ENCODE results near the gene CELSR1.
A peak's percentile ranks its signal among the peaks of the same experiment; 100 is the strongest.
"Not testable (repeated sequence)": the region's sequence is repeated elsewhere in the genome, so short reads cannot be mapped to it uniquely, and the experiment has no call there.

Gene CELSR1

DNA sequence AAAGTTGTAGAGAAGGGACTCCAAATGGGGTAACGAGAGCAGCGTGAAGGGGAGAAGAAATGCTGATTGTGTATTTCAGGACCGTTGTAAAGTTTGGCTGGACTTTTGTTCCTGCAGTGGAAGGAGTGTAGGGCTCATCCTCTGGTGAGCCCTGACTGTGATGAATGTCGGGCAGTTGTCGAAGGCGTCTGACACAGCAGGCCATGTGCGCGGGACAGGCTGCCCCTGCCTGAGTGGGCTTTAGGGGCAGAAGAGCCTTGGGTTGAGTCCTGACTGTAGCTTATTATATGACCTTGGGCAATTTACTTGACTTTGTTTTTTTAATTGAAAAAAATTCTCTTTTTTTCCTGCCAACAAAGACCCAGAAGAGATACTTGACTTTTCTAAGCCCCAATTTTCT lies 198.8 kb downstream of the CELSR1 start:
- no peak for DNase-seq

DNA sequence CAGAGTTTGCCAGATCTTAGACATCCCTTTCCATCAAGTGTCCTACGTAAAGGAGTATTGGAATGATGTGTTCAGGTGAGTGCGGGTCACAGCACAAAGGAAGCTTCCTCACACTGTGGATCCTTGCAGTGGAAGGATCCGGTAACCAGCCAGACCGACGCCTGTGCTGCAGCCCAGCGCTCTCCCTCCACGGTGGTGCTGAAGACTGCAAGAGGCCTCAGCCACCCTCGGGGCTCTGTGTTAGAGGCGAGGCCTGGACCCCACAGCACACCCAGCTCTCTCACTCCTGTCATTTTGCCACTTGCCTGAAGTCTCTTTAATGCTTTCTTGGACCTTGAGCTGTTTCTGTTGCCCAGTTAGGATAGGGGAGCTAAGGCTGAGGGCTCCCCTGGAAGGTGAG lies 199.6 kb downstream of the CELSR1 start:
- DNase-seq = no peak

DNA sequence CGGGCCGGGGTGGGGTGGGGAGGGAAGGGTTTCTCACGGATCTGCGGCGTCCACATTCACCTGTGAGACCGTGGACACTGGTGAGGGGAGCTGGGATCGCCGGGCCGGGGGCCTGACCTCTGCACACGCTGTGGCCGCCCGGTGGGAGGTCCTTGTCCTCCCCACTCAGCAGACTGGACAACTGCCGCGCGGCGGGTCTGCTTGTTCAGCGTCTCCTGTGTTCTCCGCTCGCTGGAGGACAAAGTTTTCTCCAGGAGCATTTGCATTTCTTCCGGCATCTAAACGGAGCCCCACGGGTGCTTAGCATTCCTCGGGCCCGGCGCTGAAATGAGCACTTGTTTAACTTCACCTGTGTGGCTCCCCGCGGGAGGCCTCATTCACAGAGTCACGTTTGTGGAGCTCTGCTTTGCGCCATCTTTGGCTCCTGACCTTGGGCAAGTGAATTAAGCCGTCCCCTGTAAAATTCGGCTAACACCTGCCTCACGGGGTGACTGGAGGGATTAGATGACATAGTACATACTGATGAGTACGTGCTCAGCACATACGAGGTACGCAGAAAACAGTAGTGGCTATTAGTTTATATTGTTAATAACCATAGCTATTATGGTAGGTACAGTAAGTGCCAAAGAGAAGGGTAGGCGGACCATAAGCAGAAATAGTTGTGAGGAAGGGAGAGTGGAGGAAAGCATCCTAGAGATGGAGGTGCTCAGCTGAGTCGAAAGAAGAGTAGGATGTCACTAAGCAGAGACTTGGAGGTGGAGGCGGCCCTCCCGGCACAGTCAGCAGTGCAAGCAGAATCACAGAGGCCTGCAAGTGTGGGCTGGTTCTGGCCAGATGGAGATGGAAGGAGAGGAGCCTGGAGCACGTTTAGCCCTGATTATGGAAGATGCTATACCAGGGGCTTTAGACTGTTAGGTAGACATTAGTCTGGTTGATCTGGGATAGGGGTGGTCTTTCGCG lies 201.0 kb downstream of the CELSR1 start:
- DNase-seq = no peak

DNA sequence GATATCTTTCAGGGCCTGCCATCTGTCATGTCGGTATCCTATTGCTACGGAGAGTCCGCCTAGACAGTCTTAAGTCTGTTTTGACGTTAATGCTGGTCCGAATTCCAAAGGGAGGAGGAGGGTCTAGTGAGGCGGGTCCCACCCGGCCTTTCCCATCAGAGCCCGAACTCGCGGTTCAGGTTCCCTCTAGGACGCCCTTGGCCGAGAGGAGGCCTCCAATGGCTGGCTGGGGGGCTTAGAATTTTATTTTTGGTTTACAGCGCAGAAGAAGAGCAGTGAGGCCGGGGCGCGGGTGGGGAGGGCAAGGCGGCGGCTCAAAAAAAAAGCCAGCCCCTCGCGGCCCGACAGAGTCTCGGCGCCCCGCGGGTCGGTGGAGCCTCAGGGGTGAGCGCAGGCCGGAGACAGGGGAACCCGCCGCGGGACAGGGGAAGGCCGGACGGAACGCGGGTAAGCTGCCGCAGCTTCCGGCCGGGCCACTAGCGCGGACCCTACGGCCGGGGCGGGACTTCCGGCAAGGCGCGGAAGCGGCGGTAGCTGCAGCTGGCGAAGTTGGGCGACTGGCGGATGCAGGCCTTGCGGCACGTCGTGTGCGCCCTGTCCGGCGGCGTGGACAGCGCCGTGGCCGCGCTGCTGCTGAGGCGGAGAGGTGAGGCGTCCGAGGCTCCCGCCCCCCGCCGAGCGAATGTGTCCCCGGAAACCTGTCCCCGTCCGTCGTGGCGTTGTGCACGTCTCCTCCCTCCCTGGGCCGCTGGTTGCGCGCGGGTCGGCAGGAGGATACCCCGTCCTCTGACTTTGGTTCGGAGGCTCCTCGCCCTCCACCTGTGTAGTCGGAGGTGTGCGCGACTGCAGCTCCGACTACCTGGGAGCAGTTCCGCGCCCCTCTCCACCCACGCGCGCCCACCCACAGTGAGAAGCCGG lies 202.0 kb downstream of the CELSR1 start, which contains the start of gene TRMU:
TSS of gene TRMU (plus strand) at position 514 of the 918 bp plus-strand sequence. CDS start at position 565, 51 bp downstream.
- DNase-seq = peak; percentile 72

DNA sequence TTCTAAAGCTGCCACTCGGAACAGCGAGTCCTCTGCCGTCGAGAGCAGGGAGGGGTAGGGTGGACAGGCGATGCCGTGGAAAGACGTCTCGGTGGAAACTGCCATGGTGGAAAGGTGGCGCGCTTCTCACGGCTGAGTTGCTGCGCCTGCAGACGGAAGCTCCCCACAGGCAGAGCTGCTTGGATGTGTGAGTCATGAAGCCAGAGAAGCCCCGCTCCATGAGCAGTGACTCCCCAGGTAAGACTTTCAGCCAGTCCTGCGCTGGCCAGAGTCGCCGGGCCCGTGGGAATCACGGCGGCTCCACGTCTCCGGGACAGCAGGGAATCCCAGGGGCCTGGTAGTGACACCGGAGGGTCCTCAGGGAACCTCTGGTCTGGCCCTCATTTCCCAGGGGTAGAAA lies 205.9 kb downstream of the CELSR1 start:
- DNase-seq = no peak

DNA sequence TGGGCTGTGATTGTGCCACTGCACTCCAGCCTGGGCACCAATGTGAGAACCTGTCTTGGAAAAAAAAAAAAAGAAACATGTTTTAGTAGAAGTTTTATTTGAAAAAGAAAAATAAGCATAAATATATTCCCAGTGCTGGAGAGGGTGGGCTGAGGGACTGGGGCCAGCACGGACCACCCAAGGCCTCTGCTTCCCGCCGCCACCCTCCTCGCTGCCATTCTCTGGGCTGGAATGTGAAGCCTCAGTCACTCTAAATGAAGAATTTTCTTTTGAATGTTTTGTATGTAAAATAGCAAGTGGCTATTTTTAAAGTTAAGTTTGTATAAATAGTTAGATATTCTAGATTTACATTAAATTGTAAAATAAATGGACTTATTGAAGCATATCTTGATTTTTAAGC lies 207.0 kb downstream of the CELSR1 start:
- no peak for DNase-seq

DNA sequence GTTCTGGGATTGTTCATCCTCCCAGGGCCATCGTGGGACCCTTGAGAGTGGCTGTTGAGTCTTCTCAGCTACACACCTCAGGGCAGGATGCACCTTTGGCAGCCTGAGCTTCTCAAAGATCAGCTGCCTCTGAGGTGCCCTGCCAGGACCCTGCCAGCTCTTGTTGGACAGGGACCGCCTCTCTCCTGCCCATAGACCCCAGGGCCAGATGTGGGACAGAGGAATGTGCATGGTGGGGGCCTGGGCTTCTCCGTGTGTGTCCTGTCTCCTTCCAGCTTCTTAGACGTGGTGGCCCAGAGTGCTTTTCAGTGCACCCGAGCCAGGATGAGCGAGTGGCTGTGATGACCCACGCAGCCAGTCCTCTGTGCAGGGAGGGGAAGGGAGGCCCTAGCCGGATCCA lies 207.8 kb downstream of the CELSR1 start:
- no peak for DNase-seq

DNA sequence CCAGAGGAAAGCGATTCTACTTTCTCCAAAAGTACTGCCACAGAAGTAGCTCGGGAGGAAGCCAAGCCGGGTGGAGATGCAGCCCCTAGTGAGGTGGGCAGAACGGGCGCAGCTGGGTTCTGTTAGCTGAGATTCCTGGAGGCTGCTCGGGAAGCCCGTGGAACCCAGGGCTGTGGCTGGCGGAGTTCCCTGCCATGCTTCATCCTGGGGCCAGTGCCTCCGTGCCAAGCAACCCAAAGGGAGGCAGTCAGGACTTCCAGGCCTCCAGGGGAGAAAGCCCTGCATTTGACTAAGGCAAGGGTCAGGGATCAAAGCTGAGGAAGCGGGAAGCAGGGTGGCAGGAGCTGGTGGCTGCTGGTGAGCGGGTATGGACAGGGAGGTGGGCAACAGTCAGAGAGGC lies 208.6 kb downstream of the CELSR1 start:
- no peak for DNase-seq

DNA sequence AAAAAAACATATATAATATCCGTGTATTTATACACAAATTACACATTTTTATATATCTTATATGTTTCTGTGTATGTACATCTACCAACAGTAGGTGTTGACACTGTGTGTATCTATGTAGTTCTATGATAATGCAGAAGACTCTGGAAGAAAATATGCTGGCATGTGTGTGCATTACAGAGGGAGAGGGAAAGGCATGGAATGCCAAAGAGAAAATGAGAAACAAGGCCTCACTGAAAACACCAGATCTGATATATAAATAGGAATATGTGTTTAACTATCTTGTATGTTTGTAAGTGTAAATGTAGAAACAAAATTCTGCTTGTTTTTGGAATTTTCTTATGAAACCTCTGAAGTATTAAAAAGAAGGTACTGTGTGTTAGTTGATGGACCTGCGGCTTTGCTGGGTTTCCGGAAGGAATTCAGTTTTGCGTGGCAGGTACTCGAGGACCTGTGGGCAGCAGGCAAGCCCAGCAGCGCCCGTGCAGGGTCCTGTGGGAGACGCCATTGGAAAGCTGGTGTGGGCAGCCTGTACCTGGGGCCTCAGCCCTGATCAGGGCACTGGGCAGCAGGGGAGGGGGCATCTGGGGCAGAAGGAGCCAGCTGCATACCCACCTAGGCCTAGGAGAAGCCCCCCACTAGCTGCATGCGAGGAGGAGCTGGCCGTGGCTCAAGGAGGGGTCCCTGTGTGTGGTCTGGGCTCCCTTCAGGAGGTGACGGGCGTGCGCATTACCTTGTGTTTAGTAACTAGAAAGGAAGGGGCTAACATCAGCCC lies 209.5 kb downstream of the CELSR1 start:
- no peak for DNase-seq

DNA sequence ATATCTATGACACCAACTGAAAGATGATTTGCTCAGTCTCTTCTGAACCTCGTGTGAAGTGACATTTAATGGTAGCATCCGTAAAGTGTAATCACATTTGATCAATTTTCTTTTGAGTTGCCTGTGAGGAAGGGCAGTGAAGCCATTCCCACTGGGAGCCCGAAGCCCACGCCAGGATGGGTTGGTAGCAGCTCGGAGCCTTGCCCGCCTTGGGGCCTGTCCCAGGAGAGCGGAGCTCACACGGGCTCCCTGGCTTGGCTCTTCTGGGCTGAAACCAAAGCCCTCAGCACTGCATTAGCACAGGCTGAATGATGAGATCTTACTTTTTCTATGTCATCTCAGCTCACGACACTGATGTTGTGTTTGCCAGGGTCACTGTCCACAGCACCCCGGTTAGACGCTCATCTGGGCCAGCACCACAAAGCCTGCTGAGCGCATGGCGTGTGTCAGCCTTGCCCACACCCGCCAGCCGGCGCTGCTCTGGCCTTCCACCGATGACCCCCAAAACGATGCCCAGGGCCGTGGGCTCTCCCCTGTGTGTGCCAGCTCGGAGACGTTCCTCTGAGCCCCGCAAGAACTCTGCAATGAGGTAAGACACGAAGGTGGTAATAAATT lies 211.2 kb downstream of the CELSR1 start:
- no peak for DNase-seq

DNA sequence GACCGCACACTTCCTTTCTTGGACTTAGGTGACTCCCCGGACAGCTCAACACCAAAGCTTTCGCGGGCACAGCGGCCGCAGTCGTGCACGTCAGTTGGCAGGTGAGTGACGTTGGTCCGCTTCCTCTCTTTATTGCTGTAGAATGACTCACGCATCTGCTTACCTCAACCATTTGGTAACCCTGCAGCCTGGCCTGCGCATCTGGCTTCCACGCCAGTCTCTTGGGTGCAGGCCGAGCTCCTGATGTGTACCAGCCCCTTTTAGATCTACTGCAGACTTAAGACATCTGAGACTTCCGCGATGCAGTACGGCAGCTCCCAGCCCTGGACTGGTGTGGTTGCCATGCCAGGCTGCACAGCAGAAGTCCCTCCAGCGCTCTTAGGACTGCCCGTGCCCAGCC lies 214.3 kb downstream of the CELSR1 start:
- DNase-seq = no peak

DNA sequence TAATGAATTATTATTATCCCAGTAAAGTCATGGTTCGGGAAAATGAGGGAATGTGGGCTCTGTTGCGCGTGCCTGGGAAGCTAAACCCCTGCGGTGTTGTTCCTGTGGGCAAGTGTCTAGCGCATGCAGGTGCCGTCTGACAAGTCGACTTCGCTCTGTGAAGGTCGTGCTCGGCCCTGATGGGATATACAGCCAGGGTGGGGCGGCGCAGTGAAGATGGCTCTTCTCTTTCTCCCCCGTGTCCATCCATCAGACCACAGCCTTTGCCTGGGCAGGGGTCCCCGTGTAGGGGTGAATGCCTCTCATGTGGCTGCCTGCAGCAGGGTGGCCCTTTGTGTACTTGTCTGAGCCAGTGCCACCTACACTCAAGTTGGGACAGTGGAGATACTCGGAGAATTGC lies 214.7 kb downstream of the CELSR1 start:
- no peak for DNase-seq

DNA sequence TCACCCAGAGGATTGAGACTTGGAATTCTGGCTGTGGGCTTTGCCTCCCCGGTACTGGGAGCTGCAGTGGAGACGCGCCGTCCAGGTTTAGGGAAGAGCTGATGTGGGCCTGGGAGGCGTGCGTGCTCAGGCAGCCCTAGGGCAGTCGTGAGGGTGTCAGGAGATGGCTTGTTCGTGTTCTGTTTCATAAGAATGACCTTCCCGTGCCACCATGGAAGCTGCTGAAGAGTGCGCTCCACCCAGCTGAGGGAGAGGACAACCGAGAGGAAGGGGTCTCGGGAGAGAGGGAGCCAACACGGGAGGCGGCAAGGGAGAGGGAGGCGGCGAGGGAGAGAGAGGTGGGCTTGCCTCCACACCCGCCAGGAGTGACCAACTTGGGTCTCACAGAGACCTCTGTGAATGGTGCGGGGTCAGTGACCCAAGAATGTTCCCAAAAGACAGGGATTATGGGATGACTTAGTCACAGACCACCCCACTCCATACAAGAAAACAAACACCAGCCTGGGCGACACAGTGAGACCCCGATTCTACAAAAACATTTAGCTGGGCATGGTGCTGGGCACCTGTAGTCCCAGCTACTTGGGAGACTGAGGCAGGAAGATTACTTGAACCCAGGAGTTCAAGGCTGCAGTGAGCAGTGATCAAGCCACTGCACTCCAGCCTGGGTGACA lies 216.6 kb downstream of the CELSR1 start:
- no peak for DNase-seq

DNA sequence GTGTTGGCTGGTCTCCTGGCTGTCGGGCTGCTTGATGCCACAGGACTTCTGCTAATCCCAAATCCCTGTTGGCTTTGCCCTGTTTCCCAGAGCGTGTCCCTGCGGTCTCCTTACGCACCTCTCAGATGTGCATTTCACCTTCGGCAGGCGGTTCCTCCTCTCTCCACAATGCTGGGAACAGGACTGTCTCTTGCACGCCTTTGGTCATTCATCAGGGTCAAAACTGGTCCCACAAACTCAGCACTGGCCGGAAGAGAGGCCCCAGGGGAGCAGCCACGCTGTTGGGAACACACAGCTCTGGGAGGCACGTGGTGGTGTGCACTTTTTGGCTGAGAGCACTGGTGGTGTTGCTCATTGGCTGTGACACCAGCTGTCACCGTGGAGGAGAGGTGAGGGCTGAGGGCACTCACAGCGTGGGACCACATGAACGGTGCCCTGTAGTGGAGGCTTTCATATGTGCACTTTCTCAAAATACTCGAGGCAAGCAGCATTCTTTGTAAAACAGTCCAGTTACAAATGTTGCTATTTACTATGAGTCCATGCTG lies 217.2 kb downstream of the CELSR1 start:
- no peak for DNase-seq

DNA sequence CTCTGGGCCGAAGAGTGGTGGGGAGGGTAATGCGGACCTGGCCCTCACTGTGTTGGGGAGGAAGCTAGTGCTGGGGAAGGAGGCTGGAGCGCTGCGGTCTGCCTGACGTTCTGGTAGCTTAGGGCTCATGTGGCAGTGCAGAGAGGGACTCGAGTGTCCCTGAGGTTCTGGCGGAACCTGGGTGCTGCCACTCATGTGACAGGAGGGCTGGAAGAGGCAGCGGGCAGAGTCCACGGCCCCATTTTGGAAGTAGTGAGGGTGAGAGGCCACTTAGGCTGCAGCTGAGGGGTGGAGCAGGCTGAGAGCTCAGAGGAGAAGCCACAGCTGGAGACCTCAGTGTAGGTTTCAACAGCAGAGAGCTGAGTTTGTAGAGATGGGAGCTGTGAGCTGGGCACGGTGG lies 218.1 kb downstream of the CELSR1 start:
- DNase-seq = no peak

DNA sequence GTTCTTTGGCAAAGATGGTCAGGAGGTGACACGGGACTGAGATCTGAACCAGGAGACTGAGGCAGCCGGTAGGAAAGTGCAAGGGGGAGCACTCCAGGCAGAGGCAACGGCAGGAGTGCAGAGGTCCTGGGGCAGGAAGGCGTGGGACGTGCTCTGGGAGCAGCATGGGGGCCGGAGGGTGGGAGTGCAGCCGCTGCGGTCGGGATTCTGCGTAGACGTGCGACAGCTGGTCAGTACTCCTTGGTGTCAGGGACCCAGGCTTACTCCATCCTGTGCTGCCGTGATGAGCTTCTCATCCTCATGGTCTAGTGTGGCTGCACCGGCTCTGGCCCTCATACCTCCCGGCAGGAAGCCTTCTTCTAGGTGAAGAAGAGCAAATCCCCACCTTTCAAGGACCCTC lies 218.8 kb downstream of the CELSR1 start:
- DNase-seq = no peak

DNA sequence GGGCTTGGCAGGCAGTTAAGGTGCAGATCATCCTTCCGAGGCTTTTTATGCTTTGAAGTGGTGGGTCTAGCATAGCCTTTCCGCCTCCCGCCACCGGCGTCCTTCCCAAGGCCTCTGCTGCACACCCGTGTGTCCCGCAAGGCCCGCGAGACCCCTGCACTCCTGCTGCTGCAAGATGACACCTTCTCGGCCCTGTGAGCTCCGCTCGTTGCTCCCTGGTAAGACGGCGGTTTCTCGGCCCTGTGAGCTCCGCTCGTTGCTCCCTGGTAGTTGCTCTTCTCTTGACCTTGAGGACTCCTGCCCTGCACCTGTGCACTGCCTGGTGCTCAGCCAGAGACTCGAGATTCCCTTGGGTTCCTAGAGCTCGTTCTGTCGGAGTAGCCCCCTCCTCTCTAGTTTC lies 219.8 kb downstream of the CELSR1 start:
- DNase-seq = no peak

DNA sequence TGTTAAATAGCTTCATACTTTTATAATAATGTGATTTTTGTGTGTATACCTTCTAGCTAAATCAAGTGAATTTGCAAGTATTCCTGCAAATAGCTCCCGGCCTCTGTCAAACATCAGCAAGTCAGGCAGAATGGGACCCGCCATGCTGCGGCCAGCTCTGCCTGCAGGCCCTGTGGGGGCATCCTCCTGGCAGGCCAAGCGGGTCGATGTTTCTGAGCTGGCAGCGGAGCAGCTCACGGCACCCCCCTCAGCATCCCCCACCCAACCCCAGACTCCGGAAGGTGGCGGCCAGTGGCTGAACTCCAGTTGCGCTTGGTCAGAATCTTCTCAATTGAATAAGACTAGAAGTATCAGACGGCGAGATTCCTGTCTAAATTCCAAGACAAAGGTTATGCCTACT lies 221.4 kb downstream of the CELSR1 start:
- DNase-seq = no peak

DNA sequence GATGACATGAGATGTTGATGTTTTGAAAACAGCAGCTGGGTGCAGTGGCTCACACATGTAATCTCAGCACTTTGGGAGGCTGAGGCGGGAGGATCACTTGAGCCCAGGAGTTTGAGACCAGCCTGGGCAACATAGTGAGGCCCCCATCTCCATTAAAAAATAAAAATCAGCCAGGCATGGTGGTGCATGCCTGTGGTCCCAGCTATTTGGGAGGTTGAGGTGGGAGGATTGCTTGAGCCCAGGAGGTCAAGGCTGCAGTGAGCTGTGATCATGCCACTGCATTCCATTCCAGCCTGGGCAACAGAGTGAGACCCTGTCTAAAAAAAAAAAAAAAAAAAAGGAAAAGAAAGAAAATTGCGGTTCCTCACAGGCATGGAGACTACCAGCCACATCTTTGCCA lies 224.6 kb downstream of the CELSR1 start:
- not testable (repeated sequence) for DNase-seq

DNA sequence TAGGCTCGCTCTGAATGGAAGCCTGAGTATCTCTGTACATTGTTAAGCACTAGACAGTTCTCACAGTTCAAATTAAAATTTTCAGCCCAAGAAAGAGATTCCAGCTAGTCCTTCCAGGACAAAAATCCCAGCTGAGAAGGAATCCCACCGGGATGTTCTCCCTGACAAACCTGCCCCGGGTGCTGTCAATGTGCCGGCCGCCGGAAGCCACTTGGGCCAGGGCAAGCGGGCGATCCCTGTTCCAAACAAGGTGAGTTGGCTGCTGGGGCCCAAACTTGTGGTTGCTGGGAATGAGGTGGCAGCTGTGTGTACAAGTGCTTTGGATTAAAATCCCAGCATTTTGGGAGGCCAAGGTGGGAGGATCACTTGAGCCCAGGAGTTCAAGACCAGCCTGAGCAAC lies 225.4 kb downstream of the CELSR1 start:
- DNase-seq = no peak
